ENCODE results near the gene ZMAT5. TPM values are rescaled to one million over a fixed set of nuclear protein-coding genes. Genes with fewer than 3 reads are reported as not detected.

Gene ZMAT5
- total RNA-seq, 1 experiment from 2014 or later, result 13.4 TPM

- TF ChIP-seq MLX (CRISPR knock-in tag; IDR thresholded peaks at IDR 0.05), result no peak
Measured at GRCh38 chr22:29697853-29698598, 68.8 kb downstream of the ZMAT5 start (continued).

GRCh38 chr22:29695129-29695926 is 71.5 kb downstream of the ZMAT5 start:
- ATAC-seq (no peak), DNase-seq (ENCODE audit: low spot score) (no peak)
- ChIA-PET CTCF (no interaction called here), POLR2A (no interaction called here)
- H3K4me1 Mint-ChIP-seq, result peaks cover 26% of the 10 kb centered on the region
- H3K4me3 Mint-ChIP-seq, result no peak overlapping the region
- no peaks in the 10 kb centered on the region for H3K27me3 Mint-ChIP-seq (ENCODE audit: low read depth)
- H3K9me3 Mint-ChIP-seq, result no peaks in the 10 kb centered on the region
- TF ChIP-seq KAT7 (CRISPR knock-in tag; IDR thresholded peaks at IDR 0.05; ENCODE audit: borderline replicate concordance) (no peak), IRF1 (CRISPR knock-in tag; IDR thresholded peaks at IDR 0.05) (no peak), PRDM15 (CRISPR knock-in tag; IDR thresholded peaks at IDR 0.05) (no peak), NR3C1 (CRISPR knock-in tag; conservative IDR thresholded peaks at IDR 0.05; ENCODE audit: low read depth) (no peak), ZNF138 (CRISPR knock-in tag; conservative IDR thresholded peaks at IDR 0.05) (no peak), ERG (CRISPR knock-in tag; IDR thresholded peaks at IDR 0.05) (no peak), TCF7 (CRISPR knock-in tag; IDR thresholded peaks at IDR 0.05; ENCODE audit: low read depth) (no peak), ZBTB21 (CRISPR knock-in tag; IDR thresholded peaks at IDR 0.05; ENCODE audit: borderline replicate concordance) (no peak), RELA (CRISPR knock-in tag; IDR thresholded peaks at IDR 0.05; ENCODE audit: borderline replicate concordance) (no peak), HMGA2 (CRISPR knock-in tag; IDR thresholded peaks at IDR 0.05) (no peak), ESRRA (CRISPR knock-in tag; IDR thresholded peaks at IDR 0.05; ENCODE audit: borderline replicate concordance) (no peak), ARID4B (CRISPR knock-in tag; IDR thresholded peaks at IDR 0.05; ENCODE audit: borderline replicate concordance) (no peak)
- no peak overlapping the region for H3K27ac Mint-ChIP-seq
- no peaks in the 10 kb centered on the region for H3K36me3 Mint-ChIP-seq

Data from WTC11 (cell line).